NCI-H526 treated with DMSO at 0.1 percent for 48 hours (cell line): ENCODE results near the gene HMX3.

Experiments used
- DNase-seq: peaks from one replicate; lab custom pipeline; 2025; lab: John Stamatoyannopoulos, UW

Gene HMX3

GRCh38 chr10:123134343-123134914, 1.3 kb upstream of the HMX3 start:
- DNase-seq: no peak

DNA sequence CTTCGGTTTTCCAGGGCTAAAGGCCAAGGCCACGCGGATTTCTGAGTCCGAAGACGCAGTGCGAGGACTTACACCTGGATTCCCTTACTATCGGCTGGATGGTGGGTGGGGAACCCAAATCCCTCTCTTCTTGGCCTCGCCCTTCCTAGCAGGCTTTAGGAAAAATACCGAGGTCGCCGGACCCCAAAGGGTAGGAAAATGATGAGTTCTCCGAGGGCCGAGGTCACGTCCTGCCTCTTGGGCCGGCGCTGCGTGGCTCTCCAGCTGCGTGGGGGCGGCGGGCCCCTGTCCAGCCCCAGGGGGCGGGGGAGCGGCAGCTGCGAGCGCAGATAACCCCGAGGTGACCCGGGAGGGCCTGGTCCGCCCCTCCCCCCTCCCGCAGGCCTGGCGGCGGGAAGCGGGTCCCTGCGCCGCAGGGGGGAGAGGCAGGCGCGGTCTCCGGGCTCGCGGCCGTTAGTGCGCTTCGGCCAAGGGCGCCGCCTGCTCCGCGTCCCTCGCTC, 805 bp upstream of the HMX3 start:
- no peak for DNase-seq

GRCh38 chr10:123136221-123136805, 543 bp downstream of the HMX3 start:
- DNase-seq: no peak

- DNase-seq: no peak
These were observed 1.3 kb downstream of the HMX3 start for GRCh38 chr10:123136806-123137642.

- no peak for DNase-seq
These were observed 3.4 kb downstream of the HMX3 start for GRCh38 chr10:123139165-123139520.

DNA sequence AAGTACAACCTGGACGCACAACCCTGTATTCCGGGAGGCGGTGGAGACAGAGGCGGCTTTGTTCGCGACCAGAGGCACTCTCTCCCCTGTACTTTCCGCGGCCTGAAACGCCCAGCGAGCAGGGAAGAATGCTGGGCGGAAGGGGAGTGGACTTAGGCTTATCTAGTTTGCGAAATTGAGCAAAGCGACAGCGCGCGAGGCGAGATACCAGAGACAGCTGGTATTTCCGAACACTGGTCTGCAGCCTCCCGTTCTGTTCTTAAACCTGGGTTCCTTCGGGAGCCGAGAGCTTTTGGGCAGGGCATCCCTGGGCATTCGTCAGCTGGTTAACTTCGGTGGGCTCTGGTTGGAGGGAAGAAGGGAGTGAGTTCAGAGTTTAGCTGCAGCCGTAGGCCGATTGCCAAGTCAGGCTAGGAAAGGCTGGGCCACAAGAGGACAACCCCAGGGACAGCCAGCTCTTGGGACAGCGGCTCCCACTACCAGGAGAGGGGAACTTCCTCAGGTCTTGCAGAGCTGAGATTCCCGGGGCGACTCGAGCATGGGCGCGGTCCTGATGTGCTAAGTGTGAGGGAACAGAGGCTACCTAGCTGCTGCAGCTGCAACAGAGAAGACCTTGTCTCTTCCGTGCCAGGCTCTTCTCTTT, 3.9 kb downstream of the HMX3 start:
- DNase-seq: peak; percentile 44

- no peak for DNase-seq
These were observed 4.6 kb downstream of the HMX3 start for GRCh38 chr10:123140164-123140982.

DNA sequence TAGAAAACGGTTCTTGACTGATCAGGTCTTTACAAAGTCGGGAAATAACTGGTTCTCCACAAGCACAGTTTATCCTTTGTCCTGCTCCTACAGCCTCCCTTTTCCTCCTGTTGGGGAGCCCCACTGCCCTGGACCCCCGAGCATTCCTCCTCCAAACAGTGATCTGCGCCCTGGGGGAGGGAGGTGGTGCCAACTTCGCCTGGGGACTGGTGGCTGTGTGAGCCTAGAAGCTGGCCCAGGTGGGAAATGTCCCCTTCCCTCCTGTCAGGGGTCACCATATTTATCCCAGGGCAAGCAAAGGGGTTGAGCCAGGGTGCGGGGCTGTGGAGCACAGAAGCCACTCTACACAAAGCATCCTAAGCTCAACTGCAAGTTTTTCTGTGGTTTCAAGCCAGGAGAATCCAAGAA, 5.2 kb downstream of the HMX3 start:
- DNase-seq: no peak

DNA sequence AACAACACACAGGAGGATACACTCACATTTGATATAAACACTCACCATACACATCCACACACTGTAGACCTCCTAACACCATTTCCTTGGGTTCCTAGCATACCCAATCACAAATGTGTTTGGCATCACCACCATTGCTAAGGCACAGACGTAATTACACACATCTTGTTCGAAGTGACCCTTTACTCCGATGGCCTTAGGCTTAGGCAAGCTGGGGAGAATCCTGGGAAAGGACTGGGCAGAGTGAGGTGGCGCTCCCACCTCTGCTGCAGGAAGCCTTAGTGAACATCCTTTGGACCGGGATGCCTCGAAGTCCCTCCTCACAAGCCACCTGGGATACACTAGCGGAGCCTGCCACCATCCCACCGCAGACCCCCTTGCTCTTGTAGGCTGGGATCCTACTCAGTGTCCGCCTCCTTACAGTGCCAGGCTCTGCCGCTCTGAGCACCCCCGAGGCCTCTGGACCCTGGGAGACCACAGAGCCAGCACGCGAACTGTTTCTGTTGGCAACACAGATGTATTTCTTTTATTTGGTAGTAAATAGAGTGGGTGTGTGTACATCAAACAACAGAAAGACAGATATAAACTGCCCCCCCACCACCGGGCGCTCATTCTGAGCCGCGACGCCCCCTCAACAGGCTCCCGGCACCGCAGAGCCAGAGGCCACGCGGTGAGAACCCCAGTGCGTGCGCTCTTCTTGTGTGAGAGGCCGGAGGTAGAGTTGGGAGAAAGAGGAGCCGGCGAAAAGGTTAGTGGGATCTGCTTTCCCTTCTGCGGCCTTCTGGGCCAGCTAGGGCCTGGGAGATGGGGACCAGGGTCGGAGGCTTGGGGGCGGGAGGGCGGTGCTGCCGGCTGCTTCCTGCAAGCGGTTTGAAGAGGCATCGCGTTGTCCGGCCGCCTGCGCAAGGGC, 6.3 kb downstream of the HMX3 start:
- DNase-seq: no peak

- DNase-seq: no peak
These were observed 7.0 kb downstream of the HMX3 start for GRCh38 chr10:123142701-123143161.

GRCh38 chr10:123143162-123143824, 7.5 kb downstream of the HMX3 start:
- DNase-seq: no peak

DNA sequence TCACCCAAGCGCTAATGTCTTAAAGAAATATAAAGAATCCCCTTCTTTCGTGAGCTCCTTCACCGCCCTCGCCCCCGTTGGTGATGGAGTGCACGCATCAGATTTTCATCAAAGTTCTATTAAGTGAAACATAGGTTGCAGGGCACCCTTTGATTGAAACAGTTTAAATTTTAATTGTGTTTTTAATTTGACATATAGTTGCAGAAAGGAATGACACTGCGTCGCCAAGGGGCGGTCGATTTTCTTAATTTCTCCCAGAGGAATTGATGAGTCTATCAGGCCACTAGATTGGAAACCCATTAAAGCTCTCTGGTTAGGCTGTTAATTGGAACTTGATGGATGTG, 8.0 kb downstream of the HMX3 start:
- no peak for DNase-seq

DNA sequence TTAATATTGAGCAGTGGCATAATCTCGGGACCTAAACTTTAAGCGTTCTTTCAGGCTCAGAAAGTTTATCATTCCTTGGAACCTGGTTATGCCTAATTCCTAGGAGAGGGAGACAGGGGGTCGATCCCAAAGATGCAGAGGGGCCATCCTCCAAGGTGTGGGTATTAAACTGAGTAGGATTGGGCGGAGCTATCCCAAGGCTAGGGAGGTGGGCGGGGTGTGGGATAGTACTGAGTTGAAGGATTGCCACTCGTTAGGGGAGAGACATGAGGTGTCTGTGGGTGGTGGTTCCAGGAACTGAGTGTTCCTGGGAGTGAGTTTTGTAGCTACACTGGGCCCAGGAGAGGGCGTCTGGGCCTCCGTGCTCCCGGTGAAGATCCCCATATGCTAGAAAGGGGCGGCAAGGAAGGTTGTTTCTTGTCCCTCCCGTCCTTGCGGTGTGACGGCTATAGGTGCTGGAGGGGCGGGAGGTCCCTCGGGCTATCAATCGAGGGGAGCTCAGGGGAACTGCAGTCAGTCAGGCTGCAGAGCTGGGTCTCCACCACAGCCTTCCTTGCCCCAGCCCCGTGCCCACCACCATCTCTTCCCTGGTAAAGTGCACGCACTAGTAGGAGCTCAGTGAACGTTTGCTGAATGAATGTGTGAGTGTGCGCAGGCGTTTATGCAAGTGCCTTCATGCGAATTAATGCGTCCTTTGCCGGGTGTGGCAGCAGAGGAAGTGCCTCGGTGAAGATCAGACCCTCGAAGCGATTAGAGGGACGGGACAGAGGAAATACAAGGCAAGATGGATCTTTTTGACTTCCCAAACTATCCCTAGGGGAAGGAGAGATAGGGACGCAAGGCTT, 9.1 kb downstream of the HMX3 start:
- peak; percentile 83 for DNase-seq

DNA sequence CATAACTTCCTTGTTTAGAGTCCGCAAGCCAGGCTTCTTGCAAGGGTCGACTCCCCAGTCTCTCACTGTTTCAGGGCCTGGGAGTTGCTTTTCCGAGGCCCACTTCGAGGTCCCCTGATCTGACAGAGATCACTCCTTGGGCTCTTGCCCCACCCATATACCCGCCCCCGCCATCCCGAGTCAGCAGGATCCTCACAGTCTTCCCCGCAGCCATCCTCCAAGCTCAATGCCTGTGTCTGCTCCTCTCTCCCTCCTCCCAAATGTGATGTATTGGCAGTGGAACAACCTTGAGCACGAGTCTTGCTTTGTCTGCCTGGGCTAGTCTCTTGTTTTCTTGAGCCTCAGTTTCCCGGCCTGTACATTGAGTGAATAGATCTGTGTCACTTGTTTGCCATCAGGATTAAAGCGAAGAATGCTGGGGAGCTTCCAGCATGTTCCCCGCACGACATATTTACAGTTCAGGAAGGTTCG, 9.8 kb downstream of the HMX3 start:
- no peak for DNase-seq

DNA sequence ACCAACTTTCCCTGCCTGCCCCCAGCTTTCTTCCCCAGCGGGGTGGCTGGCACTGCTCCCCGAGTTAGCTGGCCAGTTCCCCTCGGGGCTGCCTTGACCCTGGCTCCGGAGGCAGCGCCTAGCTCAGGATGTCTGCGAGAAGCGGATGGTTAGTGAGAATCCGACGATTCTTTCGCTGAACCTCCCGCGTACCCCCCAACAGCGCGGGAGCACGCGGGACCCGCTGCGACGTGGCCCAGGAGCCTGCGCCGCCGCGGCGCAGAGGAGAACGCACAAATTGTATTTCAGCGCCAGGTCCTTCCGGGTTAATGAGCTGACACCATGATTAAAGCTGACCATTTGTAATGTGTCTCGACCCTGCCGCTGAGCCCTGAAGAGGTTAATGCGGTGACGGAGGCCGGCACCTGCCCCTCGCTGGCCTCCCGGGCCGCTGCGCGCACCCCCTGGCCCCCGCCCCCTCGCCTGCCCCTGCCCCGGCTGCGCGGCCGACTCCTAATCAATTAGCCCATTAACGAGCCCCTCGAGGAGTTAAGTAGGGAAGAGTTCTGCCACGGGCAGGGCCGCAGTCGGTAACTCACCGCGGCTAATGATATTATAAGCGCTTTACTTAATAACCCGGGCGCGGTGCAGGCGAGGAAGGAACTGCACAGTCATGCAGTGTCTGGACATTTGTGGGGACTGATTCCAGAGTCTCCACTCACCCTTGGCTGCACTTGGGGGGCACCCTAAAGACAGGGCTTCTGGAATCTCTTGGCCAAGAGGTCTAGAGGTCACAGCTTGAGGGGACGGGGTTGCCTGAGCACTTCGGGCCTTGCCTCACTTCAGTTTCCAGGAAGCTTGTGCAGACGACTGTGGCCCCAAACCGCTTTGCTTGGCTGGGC, 10.5 kb downstream of the HMX3 start:
- peak; percentile 37 for DNase-seq

- DNase-seq: no peak
These were observed 11.3 kb downstream of the HMX3 start for GRCh38 chr10:123146894-123147634.

GRCh38 chr10:123147635-123148413, 12.1 kb downstream of the HMX3 start, which contains the start of gene HMX2:
TSS of gene HMX2 (plus strand) at chr10:123148136. CDS start at chr10:123148379, 243 bp downstream.
- peak; percentile 57 for DNase-seq
